Epithelial cell of esophagus (primary cell): ENCODE data around the gene RASD2.

Source experiments
- DNase-seq: peaks from one replicate; pipeline ENCODE4 v3.0.0; 2010; ENCODE audit warnings: low read depth
- H3K4me3 ChIP-seq: 2 replicates; pipeline ENCODE4 v1.5.1; 2011; ENCODE audit warnings: mild to moderate bottlenecking, low read length, control low read depth
- TF ChIP-seq, protein P1 (sequence below): IDR thresholded peaks from 2 replicates; pipeline ENCODE4 v1.5.1; 2011; ENCODE audit warnings: low read depth, mild to moderate bottlenecking, low read length, control low read depth, inconsistent platforms; ENCODE audit not compliant: insufficient read depth; ENCODE audit errors: missing control alignments

Gene RASD2

DNA sequence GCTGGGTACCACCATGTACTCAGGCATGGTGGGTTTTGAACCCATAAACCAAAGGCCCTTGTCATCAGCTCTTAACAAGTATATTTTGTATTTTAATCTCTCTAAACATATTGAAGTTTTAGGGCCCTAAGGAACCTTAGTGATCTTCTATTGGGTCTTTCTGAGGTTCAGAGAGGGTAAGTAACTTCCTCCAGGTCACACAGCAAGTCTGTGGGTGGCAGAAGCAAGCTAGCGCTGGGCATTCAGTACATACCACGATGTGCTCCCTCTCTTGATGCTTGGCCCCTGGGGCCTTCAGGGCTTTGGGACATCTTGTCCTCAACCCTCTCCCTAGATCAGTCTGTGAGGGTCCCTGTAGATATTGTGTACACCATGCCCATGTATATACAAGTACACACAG lies 12.7 kb downstream of the RASD2 start:
- TF ChIP-seq, protein P1, sequence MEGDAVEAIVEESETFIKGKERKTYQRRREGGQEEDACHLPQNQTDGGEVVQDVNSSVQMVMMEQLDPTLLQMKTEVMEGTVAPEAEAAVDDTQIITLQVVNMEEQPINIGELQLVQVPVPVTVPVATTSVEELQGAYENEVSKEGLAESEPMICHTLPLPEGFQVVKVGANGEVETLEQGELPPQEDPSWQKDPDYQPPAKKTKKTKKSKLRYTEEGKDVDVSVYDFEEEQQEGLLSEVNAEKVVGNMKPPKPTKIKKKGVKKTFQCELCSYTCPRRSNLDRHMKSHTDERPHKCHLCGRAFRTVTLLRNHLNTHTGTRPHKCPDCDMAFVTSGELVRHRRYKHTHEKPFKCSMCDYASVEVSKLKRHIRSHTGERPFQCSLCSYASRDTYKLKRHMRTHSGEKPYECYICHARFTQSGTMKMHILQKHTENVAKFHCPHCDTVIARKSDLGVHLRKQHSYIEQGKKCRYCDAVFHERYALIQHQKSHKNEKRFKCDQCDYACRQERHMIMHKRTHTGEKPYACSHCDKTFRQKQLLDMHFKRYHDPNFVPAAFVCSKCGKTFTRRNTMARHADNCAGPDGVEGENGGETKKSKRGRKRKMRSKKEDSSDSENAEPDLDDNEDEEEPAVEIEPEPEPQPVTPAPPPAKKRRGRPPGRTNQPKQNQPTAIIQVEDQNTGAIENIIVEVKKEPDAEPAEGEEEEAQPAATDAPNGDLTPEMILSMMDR: no peak
- no peak overlapping the region for H3K4me3 ChIP-seq
- DNase-seq: no peak

DNA sequence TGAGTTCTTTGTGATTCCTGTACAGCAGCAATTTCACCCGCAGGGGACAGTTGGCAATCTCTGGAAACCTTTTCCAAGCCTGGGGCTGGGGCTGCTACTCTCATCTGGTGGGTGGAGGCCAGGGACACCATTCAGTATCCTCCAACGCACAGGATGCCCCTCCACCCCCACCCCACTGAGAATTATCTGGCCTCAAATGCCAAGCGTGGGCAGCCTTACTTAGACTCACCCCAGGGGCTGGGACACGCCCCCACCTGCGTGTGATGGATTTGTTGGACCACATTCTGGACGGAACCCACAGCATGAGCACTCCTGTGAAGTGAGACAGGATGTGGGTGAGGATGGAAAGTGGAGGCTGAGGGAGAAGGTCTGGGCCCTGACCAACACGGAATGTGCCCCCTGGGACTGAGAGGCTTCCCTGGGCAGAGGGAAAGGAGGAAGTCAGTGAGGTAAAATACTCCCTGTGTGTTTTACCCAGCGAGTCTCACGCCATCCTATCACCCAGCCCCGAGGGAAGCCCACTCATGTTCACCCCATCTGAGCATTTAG lies 13.7 kb downstream of the RASD2 start:
- DNase-seq: no peak
- H3K4me3 ChIP-seq: no peak overlapping the region
- TF ChIP-seq, protein P1: no peak

DNA sequence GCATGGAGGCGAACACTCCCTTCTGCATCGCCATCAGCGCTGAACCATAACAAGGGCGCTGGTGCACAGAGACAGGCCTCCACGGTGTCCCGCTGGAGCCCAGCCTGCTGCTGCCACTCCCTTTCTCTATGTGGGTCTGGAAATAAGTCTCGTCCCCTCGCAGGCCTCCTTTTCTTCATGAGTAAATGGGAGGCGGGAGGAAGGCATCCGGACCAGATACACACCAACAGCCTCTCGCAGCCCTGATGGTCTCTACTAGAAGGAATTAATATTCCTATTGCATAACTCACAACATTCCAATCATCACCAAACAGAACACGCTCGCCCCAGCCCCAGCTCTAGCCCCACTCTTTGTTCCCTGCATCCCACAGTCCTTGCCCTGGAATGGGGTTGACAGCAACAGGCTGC lies 14.9 kb downstream of the RASD2 start:
- H3K4me3 ChIP-seq: no peak overlapping the region
- no peak for DNase-seq
- TF ChIP-seq, protein P1: no peak

DNA sequence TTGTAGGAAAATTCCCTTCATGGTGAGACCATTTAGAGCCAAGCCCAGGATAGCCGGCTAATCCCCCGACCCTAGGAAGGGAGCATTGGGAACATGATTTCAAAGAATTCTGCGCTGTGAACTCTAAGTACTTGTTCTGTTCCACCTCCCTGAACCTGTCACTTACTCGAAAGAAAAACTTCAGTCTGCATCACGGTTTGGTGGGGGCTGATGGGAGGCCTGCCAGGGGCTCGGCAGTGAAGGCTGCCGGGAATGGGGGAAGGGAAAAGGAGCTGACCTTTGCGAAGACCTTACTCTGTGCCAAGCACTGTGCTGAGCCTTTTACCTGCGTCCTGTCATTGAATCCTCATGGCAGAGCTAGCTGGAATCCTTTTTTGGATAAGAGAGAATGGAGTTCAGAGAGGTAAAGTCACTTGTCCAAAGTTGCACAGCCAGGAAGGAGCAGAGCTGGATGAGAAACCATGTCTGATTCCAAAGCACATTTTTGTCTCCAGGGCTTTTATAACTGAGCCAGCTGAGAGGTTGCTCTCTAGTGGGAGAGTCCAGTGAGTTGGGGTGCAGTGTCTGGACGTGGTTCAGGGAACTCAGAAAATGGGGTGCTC lies 15.4 kb downstream of the RASD2 start:
- no peak for DNase-seq
- TF ChIP-seq, protein P1: no peak

DNA sequence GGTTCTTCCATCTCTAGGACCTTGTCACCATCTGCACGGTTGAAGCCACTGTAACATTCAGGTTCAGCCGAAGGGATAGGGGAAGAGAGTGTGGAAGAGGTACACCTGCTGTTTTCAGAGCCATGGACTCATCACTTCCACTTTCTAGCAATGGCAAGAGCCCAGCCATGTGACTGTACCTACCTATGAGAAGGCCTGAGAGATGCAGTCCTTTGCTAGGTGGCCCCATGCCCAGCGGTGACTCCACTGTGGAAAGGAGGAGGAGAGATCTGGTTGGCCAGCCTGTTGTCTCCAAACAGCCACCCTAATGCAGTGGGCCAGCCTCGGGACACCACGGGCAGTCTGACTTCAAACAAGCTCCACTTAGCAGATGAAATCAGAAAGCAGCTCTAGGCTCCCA lies 16.0 kb downstream of the RASD2 start:
- H3K4me3 ChIP-seq: no peak overlapping the region
- no peak for DNase-seq
- TF ChIP-seq, protein P1: no peak

More for the DNA sequence above, 15.4 kb downstream of the RASD2 start:
- H3K4me3 ChIP-seq: no peak overlapping the region

DNA sequence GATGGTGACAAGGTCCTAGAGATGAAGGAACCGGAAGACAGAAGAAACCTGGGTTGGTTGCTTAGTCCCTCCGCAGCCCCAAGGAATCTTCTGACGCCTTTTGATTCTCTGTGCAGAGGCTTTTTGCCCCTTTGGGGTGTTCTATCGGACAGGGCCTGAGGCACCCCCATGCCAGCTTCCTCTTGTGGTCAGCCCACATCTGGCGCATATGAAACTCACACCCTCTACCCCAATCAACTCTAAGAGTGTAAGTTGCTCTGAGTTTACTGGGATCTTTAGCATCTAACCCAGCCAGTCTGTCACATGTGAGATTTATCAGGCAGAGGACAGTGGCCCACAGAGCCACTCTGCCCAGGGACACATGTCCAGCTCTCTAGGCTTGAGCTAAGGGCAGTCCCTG lies 17.4 kb downstream of the RASD2 start:
- no peak for DNase-seq
- no peak overlapping the region for H3K4me3 ChIP-seq
- TF ChIP-seq, protein P1: no peak

DNA sequence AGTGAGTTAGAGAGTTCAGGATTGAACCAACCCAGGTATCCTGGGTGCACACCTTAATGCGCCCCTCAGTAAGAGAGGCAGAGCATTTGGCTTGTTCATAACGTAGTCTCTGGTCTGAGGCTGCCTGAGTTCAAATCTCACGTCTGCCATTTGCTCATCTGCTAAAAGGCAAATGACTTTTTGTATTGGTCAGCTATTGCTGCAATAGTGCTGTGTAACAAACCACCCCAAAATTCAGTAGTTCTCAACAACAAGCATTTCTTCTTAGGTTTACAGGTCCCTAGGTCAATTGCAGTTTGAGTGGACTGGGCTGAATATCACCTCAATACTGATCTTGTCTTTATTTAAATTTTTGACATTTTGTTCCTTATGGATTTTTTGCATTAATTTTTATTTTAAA lies 18.1 kb downstream of the RASD2 start:
- DNase-seq: no peak
- no peak overlapping the region for H3K4me3 ChIP-seq
- TF ChIP-seq, protein P1: no peak
